Measurements from ENCODE around the gene CSH1.
"Not testable (repeated sequence)": the region's sequence is repeated elsewhere in the genome, so short reads cannot be mapped to it uniquely, and the experiment has no call there.

The CSH1 gene

DNA sequence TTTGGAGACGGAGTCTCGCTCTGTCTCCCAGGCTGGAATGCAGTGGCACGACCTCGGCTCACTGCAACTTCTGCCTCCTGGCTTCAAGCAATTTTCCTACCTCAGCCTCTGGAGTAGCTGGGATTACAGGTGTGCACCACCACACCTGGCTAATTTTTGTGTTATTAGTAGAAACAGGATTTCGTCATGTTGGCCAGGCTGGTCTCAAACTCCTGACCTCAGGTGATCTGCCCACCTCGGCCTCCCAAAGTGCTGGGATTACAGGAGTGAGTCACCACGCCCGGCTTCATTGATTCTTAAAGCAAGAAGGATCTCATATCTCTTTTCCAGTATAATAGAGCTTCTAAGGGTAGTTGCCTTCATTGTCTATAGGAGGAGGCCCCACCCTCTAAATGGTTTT is 8.4 kb upstream of the CSH1 start:
- not testable (repeated sequence) for DNase-seq (ENCODE audit: low read depth in 3 of 3)

DNA sequence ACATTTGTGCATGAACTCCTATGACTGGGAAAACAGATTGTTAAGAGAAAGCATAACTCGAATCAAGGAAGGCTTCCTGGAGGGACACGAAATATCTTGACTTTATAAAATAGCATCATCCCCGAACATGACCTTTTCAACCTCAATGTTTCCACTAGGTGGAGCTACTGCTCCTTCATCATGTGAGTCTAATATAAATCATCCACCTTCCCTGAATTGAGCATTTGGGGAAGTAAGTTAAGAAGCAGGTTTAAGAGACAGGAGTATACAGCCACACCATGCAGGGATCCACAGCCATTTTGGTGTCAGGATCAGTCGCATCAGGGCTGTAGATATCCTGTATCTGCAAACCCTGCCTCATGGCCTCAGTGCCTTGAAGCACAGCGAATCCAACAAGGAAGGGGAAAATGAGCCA is 7.4 kb upstream of the CSH1 start:
- not testable (repeated sequence) for DNase-seq (ENCODE audit: low read depth in 3 of 3)

DNA sequence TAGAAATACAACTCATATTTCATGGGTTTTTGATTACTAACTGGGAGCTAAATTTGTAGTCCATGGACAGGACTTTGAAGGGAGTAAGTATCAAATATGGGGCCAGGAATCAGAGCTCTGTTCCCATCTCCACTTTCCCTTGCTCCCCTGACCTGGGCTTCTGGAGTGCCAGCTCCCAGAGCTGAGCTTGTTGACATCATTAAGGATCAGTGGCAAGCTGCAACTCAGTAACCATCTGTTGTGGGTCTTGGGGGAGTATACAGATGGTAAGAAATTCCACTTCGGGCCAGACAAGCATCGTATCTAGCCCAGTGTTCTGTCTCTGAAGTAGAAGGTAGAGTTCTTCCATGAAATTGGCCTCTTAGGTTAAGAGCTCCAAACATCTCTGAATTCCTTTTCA is 5.6 kb upstream of the CSH1 start:
- DNase-seq (ENCODE audit: low read depth in 3 of 3), result not testable (repeated sequence)

GRCh38 chr17:63898899-63899798 is 2.8 kb upstream of the CSH1 start:
- peak in 2 of 3 donors; percentile 15 to 49 for DNase-seq (ENCODE audit: low read depth in 3 of 3)

DNA sequence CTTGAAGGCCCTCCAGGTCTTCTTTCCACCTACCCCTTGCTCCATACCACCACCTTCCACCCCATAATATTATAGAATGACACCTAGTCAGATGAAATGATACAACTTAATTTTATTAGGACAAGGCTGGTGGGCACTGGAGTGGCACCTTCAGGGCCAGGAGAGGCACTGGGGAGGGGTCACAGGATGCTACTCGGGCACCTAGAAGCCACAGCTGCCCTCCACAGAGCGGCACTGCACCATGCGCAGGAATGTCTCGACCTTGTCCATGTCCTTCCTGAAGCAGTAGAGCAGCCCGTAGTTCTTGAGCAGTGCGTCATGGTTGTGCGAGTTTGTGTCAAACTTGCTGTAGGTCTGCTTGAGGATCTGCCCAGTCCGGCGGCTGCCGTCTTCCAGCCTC is 1.6 kb downstream of the CSH1 start:
- not testable (repeated sequence) for DNase-seq (ENCODE audit: low read depth in 3 of 3)

GRCh38 chr17:63894021-63894420 is 2.4 kb downstream of the CSH1 start:
- DNase-seq (ENCODE audit: low read depth in 3 of 3), result not testable (repeated sequence)

DNA sequence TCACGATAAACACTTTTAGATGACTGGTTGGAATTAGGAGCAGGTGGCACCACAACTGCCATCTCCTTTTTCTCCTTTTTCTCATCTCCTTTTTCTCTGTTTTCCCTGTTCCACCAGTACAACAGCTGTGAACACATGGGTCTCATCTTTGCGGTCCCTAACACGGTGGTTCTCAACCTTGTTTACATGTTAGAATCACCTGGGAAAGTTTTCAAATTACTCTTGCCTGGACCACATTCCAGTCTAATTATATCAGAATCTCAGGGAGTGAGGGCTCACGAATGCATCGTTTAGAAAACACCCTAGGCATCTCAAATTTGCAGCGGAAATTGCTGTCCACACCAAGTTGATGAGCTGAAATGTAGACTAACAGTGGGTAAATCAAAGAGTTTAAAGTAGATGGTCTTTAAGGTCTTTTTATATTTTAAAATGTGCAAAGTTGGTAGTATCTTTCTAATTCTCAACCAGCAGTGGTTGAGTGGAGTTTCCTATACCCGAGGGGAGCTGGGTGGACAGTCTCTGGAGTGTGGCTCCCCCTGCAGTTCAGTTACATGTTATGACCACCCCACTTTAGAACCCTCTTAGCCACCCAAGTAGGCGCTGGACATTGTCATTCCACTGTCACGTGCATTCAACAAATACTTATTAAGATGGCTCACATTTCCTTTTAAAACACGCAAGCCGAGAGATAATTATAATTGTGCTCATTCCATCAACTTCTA is 3.9 kb downstream of the CSH1 start:
- DNase-seq (ENCODE audit: low read depth in 3 of 3), result not testable (repeated sequence)

GRCh38 chr17:63889026-63889848 is 7.1 kb downstream of the CSH1 start:
- DNase-seq (ENCODE audit: low read depth in 3 of 3), result not testable (repeated sequence)

GRCh38 chr17:63885119-63885518 is 11.3 kb downstream of the CSH1 start:
- DNase-seq (ENCODE audit: low read depth in 3 of 3), result not testable (repeated sequence)

GRCh38 chr17:63882626-63883126 is 13.7 kb downstream of the CSH1 start:
- not testable (repeated sequence) for DNase-seq (ENCODE audit: low read depth in 3 of 3)

DNA sequence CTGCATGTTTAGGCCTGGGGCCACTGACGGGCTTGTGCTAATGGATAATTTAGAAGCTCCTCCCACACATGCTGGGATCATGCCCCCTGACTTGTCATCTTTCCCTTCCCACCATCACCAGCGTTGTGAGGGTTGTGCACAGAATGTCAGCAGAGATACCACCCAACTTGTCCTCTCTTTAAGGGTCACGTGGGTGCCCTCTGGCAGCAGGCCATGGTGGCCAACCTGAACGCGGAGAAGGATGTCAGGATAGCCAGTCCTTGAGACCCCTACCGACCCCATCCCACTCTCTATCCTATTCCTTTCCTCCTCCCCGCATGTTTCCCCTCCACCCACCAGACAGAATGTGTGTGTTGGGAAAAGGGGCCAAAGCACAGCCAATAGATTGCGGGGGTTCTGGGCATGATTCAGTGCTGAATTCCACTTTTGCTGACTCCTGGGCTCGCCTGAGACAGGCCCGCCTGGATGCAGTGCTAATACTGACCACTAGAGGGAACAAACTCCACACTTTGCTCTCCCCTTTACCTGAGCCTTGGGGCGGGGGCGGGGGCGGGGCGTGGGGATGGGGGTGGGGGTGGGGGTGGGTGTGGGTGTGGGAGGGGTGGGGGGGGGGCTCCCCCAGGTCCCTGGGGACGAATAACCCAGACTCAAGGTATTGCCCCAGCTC is 14.3 kb downstream of the CSH1 start, which contains the start of gene GH2:
GH2 (minus strand) TSS at position 10 of the 667 bp plus-strand sequence. CDS start 143 bp downstream, outside the sequence.
- peak; percentile 28 to 44 (median 35) for DNase-seq (ENCODE audit: low read depth in 3 of 3)

DNA sequence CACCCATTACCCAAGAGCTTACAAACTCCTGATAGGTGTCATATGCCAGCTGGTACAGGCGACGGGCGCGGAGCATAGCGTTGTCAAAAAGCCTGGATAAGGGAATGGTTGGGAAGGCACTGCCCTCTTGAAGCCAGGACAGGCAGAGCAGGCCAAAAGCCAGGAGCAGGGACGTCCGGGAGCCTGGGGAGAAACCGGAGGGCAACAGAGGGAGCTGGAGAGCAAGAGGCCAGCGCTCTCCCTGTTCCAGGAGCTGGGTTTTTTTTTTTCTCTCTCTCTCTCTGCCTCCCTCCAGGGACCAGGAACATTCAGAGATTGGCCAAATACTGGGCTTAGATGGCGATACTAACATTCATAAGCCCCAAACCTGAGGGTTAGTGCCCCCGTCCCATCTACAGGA is 15.0 kb downstream of the CSH1 start:
- DNase-seq (ENCODE audit: low read depth in 3 of 3), result not testable (repeated sequence)

- no peak for DNase-seq (ENCODE audit: low read depth in 3 of 3)
Measured at GRCh38 chr17:63880706-63881105, 15.7 kb downstream of the CSH1 start.

DNA sequence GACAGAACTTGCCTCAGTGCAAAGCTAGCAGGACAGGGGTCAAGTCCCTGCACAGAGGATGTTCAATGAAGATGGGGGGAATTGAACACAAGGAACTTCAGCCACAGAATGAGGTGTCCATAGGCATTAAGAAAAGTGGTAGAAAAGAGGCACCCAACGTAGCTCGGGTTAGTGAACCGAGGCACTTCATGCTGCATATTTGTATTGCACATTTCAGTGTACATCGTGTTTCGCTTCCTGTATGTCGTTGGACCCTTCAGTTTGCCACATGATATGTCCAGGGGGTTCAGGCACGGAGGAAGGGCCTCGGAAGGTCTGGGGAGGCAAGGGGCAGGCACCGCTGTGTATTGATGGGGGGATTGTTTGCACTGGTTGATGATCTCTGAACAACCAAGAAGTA is 18.0 kb downstream of the CSH1 start:
- DNase-seq (ENCODE audit: low read depth in 3 of 3), result not testable (repeated sequence)

GRCh38 chr17:63874693-63875092 is 21.7 kb downstream of the CSH1 start:
- not testable (repeated sequence) for DNase-seq (ENCODE audit: low read depth in 3 of 3)

DNA sequence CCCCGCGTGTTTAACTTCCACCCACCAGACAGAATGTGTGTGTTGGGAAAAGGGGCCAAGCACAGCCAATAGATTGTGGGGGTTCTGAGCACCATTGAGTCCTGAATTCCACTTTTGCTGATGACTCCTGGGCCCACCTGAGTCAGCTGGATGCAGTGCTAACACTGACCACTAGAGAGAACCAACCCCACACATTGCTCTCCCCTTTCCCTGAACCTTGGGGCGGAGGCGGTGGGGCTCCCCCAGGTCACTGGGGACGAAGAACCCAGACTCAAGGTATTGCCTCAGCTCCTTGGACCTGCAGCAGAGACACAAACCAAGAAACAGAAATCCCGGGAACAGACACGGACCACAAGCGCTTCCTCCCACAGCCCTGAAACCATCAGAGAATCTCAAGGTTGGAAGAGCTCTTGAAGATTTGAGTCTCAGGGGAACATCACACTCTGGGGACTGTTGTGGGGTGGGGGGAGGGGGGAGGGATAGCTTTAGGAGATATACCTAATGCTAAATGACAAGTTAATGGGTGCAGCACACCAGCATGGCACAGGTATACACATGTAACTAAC is 22.2 kb downstream of the CSH1 start:
- not testable (repeated sequence) for DNase-seq (ENCODE audit: low read depth in 3 of 3)

GRCh38 chr17:63873577-63873976 is 22.8 kb downstream of the CSH1 start, which contains the start of gene CSH2:
TSS of gene CSH2 (minus strand) at chr17:63873677. CDS start at chr17:63873614, 63 bp downstream.
- not testable (repeated sequence) for DNase-seq (ENCODE audit: low read depth in 3 of 3)

DNA sequence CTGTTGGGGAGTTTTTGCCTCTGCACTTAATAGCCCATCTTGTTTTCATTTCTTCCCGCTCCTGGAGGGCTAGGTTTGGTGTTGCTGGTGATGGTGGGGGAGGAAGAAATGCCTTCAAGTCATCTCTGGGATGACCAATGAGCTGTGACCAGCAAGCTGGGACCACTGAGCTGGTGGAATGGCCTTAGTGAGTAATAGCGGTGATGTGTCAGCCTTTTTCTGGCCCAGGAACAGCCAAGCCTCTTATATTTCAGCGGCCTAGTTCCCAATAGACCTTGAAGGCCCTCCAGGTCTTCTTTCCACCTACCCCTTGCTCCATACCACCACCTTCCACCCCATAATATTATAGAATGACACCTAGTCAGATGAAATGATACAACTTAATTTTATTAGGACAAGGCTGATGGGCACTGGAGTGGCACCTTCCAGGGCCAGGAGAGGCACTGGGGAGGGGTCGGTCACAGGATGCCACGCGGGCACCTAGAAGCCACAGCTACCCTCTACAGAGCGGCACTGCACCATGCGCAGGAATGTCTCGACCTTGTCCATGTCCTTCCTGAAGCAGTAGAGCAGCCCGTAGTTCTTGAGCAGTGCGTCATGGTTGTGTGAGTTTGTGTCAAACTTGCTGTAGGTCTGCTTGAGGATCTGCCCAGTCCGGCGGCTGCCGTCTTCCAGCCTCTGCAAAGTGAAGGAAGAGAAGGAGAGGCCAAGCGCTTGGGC is 24.6 kb downstream of the CSH1 start:
- DNase-seq (ENCODE audit: low read depth in 3 of 3), result not testable (repeated sequence)

DNA sequence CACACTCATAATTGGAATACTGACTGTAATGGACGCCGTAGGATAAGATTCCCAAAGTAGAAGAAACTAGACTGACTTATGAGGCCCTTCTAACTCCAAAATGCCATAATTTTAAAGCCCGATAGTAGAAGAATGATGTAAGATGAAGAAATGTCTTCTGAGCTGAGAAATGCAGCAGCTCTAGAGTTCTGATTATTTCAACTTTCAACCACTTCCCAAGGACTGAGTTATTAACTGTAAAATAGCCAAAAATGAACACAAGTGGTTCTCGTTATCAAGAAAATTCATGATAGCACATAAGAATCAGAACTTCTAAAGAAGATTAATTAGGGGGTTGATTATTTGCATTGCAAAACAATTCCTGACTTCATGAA is 26.1 kb downstream of the CSH1 start:
- DNase-seq (ENCODE audit: low read depth in 3 of 3), result not testable (repeated sequence)

Measured in stimulated activated CD4-positive, alpha-beta T cell treated with anti-CD3 and anti-CD28 coated beads, TNF-alpha, amount 100 ng/mL, for 48 hours (primary cell).